ENCODE results near the gene HCN4.

HCN4 gene

GRCh38 chr15:73380661-73381060 is 11.9 kb upstream of the HCN4 start:
- TF ChIP-seq CTCF (conservative IDR thresholded peaks at IDR 0.05; ENCODE audit: low read length), result no peak
- no peak overlapping the region for H3K4me3 ChIP-seq (ENCODE audit: low read length)
- DNase-seq (ENCODE audit: low read depth), result no peak

GRCh38 chr15:73378089-73378488 is 9.3 kb upstream of the HCN4 start:
- no peak overlapping the region for H3K4me3 ChIP-seq (ENCODE audit: low read length)
- no peak for TF ChIP-seq CTCF (conservative IDR thresholded peaks at IDR 0.05; ENCODE audit: low read length)
- DNase-seq (ENCODE audit: low read depth), result no peak

- DNase-seq (ENCODE audit: low read depth), result no peak
- no peak for TF ChIP-seq CTCF (conservative IDR thresholded peaks at IDR 0.05; ENCODE audit: low read length)
- no peak overlapping the region for H3K4me3 ChIP-seq (ENCODE audit: low read length)
Measured at GRCh38 chr15:73375755-73376305, 7.1 kb upstream of the HCN4 start.

- no peak for TF ChIP-seq CTCF (conservative IDR thresholded peaks at IDR 0.05; ENCODE audit: low read length)
- DNase-seq (ENCODE audit: low read depth), result no peak
- H3K4me3 ChIP-seq (ENCODE audit: low read length), result no peak overlapping the region
Measured at GRCh38 chr15:73375012-73375411, 6.3 kb upstream of the HCN4 start.

- no peak for DNase-seq (ENCODE audit: low read depth)
- H3K4me3 ChIP-seq (ENCODE audit: low read length), result no peak overlapping the region
- TF ChIP-seq CTCF (conservative IDR thresholded peaks at IDR 0.05; ENCODE audit: low read length), result no peak
Measured at GRCh38 chr15:73374604-73375003, 5.8 kb upstream of the HCN4 start.

GRCh38 chr15:73373221-73373620 is 4.5 kb upstream of the HCN4 start:
- H3K4me3 ChIP-seq (ENCODE audit: low read length), result no peak overlapping the region
- DNase-seq (ENCODE audit: low read depth), result no peak
- no peak for TF ChIP-seq CTCF (conservative IDR thresholded peaks at IDR 0.05; ENCODE audit: low read length)

- no peak for TF ChIP-seq CTCF (conservative IDR thresholded peaks at IDR 0.05; ENCODE audit: low read length)
- H3K4me3 ChIP-seq (ENCODE audit: low read length), result no peak overlapping the region
- DNase-seq (ENCODE audit: low read depth), result no peak
Measured at GRCh38 chr15:73371812-73372211, 3.1 kb upstream of the HCN4 start.

Measured in AG10803 (cell line).